Inflammatory macrophage treated with lipopolysaccharide for 1 hour (primary cell): ENCODE results near the gene REEP6.
"Not testable (repeated sequence)": the region's sequence is repeated elsewhere in the genome, so short reads cannot be mapped to it uniquely, and the experiment has no call there.

Experiments used
- DNase-seq, 2 donors: peaks; one replicate each; pipeline ENCODE4 v3.0.0-alpha.2; 2020 to 2022

REEP6 gene

DNA sequence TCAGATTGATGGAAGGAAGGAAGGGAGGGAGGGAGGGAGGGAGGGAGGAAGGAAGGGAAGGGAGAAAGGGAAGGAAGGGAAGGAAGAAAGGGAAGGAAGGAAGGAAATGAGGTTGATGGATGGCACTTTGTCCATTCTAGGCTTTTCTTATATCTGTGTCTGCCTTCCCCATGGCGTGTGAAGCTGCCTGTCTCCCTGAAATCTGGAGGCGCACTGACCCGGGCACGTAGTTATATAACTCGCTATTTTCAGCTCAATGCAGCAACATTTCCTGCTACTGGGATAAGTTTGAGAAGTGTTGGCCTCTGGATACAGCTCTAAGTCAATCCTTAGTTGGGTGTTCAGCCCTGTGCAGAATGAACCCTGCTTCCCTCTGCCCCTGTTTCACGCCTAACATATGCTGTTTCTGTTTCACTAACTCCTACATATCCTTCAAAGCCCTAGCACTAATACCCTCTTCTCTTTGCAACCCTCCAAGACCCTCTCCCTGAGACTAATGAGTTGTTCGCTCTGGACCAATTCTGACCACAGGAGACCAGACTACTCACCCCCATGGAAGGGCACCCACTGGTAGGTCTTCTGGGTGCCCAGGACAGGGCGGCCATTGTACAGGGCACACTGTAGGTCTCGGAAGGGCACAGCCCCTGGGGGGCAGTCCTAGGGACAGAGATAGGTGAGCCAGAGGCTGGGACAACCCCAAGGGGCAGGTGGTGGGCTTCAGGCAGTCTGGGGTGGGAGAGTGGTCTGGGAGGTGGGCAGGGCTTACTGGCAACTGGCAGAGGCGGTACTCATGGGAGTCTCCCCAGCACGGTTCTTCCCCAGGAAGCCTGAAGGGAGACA lies 18.8 kb downstream of the REEP6 start:
- DNase-seq = no peak

DNA sequence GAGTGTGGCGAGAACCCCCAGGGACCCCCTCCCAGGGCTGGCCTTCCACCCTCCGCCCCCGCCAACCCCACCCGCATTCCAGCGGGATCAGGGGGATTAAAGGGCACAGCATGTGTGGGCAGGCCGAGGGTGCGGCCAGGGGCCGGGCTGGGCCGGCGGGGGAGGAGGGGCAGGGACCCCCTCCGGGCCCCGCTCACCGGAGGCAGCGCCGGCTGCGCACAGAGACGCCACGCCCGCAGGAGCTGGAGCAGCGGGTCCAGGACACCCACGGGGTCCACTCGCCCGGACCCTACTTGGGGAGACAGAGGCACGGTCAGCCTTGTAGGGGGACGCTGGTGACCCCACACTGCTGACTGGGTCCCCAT lies 19.4 kb downstream of the REEP6 start:
- no peak for DNase-seq

DNA sequence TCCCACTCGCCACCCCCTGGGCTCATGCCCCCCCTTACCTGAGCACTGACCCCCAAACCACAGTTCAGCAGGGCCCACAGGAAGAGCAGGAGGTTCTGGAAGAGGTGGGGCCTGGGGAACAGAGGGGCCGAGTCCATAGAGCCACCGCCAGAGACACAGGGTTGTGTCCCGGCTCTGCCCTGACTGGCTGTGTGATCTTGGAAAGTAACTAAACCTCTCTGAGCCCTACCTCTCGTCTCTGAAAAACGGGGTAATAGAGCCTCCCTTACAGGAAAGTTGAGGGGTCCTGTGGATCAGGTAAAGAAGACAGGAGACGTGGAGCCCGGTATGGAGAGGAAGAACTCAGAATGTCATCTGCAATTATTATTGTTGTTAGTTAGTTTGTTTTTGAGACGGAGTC lies 19.8 kb downstream of the REEP6 start:
- DNase-seq = no peak

DNA sequence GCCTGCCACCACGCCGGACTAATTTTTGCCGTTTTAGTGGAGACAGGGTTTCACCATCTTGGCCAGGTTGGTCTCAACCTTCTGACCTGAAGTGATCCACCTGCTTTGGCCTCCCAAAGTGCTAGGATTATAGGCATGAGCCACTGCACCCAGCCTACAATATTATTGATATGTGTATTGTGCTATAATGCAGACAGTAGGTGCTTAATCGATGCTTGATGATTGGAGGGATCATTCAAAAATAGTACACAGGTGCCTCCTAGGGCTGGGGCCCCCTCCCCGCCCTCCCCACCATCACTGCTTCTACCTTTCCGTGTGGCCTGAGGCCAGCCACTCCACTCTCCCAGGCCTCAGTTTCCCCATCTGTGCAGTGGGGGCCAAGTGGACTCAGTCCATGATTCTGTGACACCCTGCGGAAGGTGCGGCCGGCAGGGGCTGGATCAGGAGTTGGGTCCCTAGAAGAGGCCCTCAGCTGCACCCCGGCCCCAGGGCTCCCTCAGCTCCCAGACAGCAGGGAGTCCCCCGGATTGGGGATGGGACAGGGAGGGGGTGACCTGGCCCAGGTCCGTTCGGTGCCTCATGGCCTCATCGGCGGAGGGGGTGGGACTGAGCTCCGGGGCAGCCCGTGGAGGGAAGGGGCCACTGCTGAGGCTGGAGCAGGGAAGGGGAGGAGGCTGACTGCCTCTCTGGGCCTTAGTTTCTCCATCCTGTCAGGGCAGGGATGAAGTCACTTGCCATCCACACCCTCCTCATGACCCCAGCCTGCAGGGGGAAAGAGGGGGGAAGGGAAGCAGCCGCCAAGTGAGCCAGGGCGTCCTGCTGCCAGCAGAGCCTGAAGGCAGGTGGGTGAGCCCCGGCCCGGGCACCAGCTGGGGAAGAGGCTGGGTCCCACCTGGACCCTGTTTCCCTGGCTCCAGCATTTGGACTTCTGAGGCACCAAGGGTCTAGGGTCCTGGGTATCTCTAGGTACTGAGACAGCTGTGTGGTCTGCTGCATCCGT lies 20.6 kb downstream of the REEP6 start:
- no peak for DNase-seq

DNA sequence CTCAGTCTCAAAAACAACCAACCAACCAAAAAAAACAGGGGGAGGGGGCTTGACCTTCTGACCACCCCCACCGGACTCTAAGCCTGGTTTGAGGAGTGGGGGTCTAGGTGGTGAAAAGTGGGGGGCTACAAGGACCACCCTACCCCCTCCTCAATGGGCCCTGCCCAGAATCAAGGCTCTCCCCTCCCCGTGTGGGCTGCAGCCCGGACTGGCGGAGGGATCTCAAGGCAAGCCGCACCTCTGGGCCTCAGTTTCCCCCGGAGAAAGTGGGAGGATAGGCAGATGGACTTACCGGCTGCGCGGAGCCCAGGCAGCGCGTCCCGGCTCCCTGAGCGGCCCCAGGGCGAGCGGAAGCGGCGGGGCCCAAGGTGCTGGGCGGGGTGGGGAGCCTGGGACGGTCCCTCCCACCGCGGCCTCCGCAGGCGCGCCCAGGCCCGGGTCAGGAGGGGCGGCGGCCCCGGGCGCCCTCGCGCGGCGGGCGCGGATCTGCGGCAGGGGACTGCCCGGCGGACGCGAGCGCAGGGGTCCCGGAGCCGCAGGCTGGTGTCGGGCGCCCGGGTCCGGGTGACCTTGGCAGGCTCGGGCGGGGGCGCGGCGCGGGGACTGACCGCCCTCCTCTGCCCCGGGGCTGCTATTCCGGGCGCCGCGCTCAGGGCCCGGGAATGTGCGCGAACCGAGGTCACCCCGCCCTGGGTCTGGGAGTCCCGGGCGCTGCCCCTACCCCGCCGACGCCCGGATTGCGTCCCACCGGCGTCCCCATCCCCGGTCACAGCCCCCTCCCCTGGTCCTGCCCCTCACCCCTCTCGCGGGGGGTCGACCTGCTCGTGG lies 21.9 kb downstream of the REEP6 start, which contains the start of gene ADAMTSL5:
Gene ADAMTSL5, minus strand, starts transcription at position 349 of the 828 bp plus-strand sequence. CDS start 2,076 bp downstream, outside the sequence.
- DNase-seq = peak; percentile 35 to 51

DNA sequence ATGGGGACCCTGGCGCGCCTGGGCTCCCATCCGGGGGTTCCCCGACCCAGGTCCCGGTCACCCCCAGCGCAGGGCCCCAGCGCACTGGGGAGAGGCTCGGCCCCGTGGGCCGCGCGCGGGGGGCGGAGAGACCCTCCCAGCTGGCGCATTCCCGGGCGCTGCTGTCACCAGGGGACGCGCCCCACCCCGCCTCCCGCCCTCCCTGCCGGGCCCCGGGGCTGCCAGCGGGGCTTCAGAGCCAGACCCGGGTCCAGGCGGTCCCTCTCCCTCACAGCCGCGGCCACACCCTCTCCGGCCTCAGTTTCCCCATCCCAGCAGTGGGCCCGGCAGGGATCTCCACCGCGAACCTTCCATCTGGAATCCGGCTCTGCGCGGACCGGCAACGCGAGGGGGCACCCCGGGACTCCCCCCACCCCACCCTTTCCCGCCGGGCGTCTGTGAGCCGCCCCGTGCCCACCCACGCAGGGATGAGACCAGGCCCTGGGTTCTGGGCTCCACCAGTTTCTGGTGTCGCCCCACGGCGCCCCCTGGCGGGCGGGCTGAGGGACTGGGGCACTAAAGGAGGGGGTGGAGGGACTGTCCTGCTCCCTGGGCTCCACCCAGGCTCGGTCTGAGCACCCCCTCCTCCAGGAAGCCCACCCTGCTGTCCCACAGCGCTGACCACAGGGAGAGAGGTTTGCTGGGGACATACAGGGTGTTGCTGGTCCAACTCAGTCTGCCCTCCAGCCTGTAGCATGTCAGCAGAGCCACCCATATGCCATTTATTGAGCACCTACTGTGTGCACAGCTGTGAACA lies 22.7 kb downstream of the REEP6 start:
- DNase-seq = peak; percentile 54 to 67

DNA sequence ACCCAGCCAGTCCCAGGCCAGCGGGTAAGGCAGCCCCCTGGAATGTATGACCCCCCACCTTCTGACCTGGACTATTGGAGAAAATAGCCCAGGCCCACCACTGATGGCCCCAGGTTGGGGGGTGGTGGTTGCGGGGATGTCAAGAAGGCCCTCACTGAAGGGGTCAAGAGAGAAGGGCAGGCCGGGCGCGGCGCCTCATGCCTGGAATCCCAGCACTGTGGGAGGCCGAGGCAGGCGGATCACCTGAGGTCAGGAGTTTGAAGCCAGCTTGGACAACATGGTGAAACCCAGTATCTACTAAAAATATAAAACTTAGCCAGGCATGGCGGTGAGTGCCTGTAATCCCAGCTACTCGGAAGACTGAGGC lies 23.3 kb downstream of the REEP6 start:
- DNase-seq = no peak

DNA sequence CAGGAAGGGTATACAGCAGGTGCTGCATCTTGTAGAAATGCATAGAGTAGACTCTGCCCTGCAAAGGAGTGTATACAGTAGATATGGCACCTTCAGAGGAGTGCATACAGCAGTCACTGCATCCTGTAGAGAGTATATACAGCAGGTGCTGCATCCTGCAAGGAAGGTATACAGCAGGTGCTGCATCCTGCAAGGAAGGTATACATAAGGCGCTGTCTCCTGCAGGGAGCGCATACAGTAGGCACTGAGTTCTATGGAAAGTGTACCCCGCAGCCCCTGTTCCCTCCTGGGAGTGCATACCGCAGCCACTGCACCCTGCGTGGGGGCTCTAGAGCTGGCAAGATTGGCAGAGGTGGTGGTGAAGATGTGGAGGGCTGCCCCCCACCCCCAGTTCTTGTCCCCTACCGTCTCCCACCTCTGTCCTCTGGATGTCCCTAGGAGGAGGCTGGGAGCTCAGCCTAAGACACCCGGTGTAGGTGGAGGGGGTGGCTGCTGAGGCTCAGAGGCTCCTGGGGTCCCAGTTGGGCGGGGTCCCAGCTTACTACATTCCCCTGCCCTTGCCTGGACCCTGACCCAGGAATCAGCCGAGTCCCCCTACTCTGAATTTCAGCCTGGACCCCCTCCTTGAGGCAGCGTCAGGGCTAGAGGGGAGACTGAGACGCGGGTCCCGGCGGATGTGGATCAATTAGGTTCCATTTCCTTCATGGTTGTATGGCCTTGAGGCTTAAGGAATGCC lies 24.2 kb downstream of the REEP6 start:
- no peak for DNase-seq

DNA sequence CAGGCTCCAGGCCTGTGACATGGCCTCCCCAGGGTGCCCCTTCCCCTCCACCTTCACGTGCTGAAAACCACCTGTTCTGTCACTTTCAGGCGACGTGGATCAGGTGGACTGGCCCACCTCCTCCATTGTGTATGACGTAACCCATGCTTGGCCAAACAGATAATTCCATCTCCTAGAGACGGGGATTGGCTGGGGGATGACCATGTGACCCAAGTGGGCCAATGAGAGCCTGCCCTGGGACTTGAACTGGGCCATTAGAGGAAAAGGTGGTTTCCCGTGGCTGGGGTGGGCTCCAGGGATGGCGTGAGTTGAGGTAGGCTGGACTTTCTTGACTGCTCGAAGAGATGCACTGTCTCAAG lies 25.4 kb downstream of the REEP6 start:
- DNase-seq = no peak

DNA sequence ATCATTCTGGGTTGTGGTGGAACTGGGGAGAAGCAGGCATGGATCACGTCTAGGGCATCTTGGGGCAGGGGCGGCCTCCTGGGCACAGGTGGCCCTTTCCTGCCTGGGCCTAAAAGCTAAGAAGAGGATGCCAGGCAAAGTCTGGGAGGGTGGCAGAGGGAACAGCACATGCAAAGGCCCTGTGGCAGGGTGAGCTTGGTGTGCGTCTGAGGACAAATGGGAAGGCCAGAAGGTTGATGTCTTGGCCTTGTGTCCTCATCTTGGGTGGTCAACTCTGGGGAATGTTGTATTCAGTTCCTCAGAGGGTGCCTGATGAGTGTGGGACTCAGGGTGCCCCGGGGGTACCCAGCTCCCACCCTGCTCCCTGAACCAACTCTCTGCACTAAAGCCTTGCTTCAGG lies 27.5 kb downstream of the REEP6 start:
- DNase-seq = no peak

DNA sequence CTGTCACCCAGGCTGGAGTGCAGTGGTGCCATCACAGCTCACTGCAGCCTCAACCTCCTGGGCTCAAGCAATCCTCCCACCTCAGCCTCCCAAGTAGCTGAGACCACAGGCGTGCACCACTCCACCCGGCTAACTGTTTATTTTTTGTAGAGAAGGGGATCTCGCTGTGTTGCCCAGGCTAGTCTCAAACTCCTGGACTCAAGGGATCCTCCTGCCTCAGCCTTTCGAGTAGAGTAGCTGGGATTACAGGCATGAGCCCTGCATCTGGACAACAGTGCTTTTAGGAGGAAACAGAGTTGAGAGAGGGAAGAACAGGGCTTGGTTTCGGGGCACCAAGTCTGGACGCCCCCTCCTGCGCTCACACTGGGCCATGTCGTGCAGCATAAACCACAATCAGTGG lies 28.8 kb downstream of the REEP6 start:
- not testable (repeated sequence) for DNase-seq

DNA sequence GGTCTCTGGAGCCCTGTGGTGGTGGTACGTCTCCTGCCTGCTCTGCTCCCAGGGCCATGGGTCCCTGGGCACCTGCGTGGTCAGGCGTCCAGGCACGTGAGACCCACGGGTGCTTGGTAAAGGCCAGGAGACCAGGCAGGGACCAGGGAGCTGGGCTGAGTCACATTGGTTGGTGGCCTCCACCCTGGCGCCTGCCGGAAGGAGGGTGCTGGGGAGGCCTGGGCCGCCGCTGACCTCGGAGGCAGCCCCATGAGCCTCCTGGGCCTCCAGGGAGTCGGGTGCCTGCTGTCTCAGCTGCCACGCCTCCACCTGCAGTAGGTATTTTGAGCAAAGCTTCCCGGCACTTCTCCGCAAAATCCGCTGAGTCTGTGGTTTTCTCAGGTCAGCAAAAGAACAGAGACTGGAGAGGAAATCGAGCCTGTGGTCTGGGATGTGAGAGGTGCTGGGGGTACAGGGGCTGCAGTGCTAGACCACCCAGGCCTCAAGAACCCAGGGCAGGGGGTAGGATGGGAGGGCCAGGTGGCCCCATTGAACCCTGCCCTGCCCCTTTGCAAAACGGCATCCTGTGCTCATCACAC lies 29.3 kb downstream of the REEP6 start:
- DNase-seq = no peak

DNA sequence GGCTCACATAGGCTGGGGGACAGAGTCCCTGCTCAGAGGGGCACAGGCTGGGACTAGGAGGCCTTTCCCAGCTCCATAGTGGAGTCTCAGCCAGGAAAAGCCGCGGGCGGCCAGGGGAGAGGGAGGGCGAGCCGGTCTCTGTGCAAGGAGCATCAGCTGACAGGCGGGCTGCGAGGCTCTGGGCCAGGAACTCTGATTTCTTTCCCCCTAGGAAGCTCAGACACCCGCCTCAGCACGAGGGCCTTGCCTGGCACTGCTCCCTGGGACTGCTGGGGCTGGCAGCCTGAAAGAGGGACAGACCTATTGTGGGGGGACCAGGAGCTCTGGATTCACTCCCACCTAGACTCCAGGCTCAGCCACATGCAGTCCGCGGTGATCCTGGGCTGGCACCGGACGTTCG lies 30.7 kb downstream of the REEP6 start:
- DNase-seq = no peak

DNA sequence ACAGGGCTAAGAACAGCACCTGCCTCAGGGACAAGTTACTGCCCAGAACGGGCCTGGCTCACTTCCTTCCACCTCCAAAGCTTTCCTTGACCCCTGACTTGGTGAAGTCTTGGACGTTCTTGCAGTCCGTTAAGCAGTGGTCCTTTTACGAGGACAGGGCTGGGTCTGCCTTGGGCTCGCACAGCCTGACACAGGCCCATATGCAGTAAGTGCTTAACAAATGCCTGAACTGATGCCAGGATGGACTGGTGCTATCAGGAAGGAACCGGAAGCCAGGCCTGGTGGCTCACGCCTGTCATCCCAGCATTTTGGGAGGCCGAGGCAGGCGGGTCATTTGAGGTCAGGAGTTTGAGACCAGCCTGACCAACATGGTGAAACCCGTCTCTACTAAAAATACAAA lies 31.1 kb downstream of the REEP6 start:
- no peak for DNase-seq

DNA sequence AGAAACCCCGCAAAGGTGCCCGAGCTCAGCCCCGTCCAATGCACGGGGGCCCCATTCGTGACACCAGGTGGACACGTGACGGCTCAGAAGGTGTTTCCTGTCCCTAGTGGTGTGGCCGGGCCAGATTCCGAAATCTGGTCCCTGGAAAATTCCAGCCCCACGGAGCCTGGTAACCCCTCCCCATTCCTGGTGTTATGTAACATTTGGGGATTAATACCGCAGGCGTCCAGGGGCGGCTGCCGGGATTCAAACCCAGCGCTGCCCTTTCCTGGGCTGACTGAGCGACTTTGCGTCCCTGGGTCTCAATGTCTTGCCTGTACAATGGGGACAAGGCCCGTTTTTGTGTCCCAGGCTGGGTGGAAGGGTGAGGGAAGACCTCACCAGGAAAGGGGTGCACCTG lies 31.9 kb downstream of the REEP6 start:
- DNase-seq = no peak

DNA sequence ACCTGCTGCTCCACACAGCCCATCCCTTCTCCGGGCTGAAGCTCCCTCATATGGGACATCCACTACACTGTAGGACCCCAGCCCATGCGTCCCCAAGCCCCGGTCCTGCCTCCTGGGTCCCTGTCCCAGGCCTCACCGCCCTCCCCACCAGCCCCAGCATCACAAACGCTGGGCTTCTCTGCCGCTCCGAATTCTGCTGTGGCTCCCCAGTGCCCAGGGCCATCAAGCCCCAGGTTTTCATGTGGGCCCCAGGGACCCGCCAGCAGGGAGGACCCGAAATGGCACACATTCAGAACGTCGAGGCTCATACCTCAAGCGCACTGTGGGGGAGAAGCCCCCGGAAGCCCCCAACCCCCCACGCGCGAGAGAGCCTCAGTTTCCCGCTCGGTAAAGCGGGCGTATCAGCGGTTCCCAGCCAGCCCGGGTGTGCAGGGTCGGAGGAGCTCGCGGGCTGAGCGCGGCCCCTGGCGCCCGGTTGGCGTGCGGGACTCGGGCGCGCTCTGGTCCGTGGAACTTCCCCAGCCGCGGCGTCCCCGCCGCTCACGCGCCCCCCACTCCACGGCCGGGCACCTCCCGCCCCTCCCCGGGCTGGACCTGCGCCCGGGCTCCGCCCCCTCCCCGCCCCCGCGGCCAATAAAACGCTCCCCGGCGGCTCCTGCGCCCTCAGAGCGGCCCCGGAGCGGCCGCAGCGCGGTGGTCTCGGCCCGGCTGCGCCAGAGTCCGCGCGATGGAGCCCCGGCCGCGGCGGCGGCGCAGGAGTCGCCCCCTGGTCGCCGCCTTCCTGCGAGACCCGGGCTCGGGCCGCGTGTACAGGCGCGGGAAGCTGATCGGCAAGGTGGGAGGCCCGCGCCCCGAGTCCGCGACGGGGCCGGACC lies 32.7 kb downstream of the REEP6 start, which contains the start of gene PLK5:
Gene PLK5, plus strand, starts transcription at position 666 of the 875 bp plus-strand sequence. CDS start 2,920 bp downstream, outside the sequence.
- DNase-seq = no peak

DNA sequence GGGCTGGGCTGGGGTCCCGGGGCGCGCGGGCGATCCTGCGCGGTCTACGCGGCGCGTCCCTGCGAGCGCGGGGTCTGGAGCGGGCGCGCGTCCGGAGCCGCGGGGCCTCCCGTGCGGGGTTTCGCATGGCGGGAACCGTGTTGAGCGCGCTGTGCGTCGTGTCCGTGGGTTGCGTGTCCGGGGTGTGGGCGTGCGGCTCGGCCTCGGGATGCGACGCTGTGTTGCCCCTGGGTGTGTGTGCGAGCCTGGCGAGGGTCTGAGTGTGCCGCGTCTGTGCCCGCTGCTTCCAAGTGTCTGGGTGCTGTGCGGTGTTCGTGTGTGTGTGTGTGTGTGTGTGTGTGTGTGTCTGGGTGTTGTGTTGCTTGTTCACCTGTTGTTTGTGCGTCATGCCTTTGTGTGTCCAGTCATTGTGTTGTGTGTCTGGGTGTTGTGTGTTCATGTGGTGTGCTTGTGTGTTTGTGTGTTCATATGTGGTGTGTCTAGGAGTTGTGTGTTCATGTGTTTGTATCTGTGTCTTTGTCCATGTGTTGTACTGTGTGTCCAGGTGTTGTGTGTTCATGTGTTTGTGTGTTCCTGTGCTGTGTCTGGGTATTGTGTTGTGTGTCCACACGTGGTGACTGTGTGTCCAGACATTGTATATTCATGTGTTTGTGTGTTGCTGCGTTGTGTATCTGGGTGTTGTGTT lies 33.4 kb downstream of the REEP6 start:
- no peak for DNase-seq

DNA sequence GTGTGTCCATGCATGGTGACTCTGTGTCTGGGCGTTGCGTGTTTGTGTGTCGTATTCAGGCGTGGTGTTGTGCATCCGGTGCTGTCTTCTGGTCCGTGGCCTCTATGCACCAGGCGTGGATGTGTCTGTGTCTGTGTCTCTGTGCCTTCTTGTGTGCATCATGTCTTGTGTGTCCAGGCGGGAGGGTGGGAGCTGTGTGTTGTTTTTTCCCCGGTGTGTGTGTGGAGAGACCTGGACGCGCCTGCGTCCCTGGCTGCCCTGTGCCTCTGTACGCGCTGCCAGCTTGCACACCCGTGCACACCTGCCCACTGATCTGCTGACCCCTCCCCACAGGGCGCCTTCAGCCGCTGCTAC lies 34.0 kb downstream of the REEP6 start:
- DNase-seq = no peak

DNA sequence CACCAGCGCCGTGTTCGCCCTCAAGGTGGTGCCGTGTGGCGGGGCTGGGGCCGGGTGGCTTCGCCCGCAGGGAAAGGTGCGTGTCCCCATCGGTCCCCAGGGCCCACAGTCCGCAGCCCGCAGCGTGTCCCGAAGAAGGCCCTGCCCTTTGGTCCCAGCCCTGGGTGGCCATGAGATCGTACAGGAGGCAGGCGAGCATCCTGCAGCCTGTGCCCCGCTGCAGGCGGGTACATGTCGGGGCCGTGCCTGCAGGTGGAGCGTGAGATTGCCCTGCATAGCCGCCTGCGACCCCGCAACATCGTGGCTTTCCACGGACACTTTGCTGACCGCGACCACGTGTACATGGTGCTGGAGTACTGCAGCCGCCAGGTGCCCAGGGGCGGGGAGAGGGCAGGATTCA lies 34.4 kb downstream of the REEP6 start:
- no peak for DNase-seq
